HG03060 (cell line): ENCODE data around the gene DLGAP1.

Experiments
- ATAC-seq: cut with Tn5 transposase; IDR thresholded peaks from one replicate; pipeline ENCODE4 v1.9.1; 2021; ENCODE audit warnings: low read depth, moderate number of reproducible peaks; ENCODE audit not compliant: unreplicated experiment

Gene DLGAP1

DNA sequence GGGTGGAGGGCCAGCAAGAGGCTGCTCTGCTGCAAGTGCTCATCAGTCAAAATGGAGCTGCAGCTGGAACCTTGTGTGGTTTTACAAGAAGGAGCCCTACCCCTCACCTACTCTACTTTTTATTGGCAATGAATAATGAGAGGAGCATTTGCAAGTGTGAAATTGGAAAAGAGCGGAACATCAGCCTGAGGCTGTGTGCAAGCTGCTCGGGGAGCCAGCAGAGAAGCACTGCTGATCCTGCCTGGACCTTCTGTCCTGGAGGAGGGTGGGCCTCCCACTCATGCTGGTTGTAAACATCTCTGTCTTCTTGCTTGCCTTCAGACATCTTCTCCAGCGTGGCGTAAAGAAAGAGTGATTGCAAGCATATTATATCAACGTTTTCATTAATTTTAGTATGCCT is 256.2 kb downstream of the DLGAP1 start:
- ATAC-seq: no peak

DNA sequence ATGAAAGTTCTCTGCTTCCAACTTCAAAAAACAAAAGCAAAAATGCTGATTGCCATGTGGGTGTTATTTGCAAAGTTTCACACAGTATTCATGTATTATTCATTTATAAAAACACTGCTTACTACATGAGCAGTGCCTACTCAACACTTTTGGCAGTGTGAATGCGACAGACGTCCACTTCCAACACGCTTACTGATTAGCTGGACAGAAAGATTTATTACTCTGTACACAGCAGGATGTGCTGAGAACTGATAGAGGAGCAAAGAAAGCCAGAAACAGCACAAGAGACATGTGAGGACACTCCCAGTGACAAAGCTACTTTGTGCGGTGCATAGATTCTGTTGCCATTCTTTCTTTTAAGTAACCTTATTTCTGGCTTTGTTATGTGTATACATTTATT is 258.8 kb downstream of the DLGAP1 start:
- no peak for ATAC-seq

- ATAC-seq: no peak
Observed at GRCh38 chr18:4193086-4193485, 262.0 kb downstream of the DLGAP1 start.

- ATAC-seq: no peak
Observed at GRCh38 chr18:4181882-4182568, 273.1 kb downstream of the DLGAP1 start.

DNA sequence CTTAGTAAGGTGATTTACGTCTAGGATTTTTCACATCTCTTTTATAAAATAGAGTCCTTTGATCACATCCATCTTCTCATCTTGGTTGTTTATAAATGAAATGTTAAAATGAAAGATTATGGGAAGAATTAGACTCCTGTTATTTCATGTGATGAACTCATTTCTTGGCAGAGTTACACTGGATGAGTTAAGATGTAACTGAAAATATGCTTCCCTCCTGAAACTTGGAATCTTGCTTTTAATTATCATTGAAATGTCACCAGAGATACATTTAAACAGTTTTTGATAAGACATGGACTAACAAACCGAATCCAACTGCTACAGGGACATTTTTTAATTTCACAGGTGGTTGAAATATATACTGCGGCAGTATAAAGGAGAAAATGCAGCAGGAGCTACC is 274.0 kb downstream of the DLGAP1 start:
- no peak for ATAC-seq

GRCh38 chr18:4172196-4173100 is 282.7 kb downstream of the DLGAP1 start:
- ATAC-seq: no peak

DNA sequence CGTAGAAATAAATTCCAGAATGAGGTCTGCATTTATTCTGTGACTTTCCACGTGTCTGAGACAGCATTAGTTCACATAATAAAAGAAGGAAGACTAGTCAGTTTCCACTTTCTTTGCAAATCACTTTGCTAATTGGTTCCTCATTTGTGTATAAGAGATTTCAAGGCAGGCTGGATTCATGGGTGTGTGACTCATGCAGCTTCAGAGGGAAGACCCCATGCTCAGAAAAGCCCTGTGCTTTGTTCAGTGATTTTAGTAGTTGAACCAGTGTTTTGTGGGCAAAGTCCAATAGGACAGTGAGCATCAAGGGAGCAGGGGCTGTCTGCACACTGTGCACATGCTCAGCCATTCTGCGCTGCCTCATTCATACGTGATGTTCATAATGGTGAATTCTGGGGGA is 297.8 kb downstream of the DLGAP1 start:
- ATAC-seq: no peak

- ATAC-seq: no peak
Observed at GRCh38 chr18:4146797-4147196, 308.3 kb downstream of the DLGAP1 start.

DNA sequence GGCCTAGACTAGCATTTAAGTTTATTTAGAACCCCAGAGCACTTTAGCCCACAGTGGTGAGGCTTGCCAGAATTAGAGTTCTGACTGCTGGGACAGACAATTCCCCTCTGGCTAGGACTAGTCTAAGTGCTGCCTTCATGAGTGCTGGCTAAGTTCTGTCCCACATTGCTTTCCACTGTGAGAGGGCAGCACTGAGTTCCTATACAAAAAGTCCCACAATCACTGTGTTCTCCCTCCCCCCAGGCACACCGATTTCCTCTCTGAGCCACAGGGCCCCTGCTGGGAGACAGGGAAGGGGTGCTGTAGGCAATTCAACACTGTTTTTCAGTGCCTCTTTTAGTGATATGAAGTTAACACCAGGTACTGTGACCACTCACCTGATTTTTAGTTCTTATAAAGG is 310.9 kb downstream of the DLGAP1 start:
- ATAC-seq: no peak

GRCh38 chr18:4143585-4143984 is 311.5 kb downstream of the DLGAP1 start:
- no peak for ATAC-seq

DNA sequence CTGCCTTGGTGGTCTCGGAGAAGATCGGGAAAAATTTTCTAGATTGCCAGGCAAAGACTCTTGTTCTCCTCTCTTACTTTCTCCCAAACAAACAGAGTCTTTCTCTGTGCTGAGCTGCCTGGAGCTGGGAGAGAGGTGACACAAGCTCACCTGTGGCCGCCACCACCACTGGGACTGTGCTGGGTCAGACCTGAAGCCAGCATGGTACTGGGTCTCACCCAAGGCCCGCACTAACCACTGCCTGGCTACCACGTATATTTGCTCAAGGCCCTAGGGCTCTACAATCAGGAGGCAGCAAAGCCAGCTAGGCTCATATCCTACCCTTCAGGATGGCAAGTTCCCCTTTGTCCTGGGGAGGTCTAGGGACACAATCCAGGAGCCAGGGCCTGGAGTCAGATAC is 312.2 kb downstream of the DLGAP1 start:
- no peak for ATAC-seq

- ATAC-seq: no peak
Observed at GRCh38 chr18:4134700-4135099, 320.4 kb downstream of the DLGAP1 start.

DNA sequence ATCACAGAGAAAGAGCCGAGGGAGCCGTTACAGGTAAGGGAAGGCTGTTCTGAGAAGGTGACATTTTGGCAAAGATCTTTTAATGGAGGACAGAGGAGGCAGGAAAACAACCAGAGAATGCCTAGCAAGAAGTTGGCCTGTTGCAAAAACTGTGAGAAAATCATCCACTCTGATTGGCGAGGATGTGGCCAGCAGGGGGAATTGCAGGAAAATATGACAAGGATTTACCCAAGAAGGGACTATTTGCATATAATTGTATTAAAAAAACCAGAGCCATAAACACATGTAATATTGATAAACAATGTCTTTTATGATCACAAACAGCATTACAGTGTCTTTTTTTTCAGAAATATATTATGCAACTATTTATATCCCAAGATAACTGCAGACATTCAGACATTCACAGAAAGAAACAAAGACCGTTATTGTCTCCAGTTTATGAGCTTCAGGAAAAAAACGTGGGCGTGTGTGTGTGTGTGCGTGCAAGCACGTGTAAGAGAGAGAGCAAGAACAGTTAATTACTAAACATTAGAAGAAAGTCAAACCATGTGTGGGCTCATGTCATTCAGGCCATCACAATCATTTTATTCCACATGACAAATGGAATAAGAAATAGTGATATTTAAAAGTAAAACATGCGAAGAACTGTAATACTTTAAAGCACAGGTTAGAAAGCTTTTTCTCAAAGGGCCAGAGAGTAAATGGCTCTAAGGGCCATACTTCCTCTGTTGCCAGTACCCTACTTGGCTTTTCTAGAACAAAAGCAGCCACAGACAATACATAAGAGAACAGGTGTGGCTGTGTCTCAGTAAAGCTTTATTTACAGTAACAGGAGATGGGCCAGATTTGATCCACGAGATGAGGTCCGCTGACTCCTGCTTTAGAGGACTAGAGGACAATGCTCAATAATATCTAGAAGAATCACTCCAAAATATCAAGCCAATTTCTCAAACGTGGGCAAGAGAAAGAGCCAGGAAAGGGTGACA is 324.1 kb downstream of the DLGAP1 start:
- ATAC-seq: no peak

GRCh38 chr18:4126939-4127338 is 328.2 kb downstream of the DLGAP1 start:
- ATAC-seq: no peak

DNA sequence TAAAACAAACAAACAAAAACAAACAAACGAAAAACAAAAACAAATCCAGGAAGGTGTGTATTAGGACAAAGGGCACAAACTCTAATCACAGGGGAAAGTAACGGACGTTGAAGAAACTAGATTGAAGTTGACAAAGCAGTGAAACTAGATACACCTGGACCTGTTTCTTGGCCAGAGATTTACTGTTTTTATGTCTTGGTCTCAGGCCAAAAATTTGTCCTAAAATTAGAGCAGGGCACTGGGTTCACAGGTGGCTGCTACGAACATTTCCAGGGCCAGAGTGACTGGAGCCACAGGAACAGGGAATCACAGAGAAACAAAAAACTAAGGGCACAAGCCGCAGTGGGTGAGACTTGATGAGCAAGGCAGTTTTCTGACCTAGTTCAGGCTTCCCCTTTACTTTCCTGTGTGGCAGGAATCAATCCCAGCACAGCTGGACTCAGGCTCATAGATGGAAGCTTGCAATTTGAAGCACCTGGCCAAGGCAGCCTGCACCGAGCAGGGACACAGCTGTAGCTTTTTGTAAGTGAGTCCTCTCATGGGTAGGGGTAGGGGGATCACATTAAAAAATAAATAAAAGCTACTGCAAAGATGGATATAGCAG is 329.4 kb downstream of the DLGAP1 start:
- no peak for ATAC-seq

DNA sequence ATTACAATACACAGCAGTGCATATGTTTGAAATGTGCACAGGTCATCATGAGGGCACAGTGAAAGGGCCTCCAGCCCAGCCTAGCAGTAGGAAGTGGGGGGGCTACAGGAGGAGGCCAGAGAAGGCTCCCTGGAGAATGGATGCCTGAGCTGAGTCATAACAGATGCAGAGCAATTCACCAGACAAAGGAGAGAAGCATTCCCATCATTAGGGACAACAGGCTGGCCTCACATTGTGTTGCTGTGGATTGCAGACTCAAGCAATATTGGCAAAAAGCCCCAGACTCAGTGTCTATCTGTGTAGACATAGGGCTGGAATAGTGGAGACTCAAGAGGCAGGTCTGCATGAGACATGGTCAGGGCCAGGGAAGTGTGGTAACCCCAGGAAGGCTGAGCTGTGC is 329.9 kb downstream of the DLGAP1 start:
- ATAC-seq: no peak

DNA sequence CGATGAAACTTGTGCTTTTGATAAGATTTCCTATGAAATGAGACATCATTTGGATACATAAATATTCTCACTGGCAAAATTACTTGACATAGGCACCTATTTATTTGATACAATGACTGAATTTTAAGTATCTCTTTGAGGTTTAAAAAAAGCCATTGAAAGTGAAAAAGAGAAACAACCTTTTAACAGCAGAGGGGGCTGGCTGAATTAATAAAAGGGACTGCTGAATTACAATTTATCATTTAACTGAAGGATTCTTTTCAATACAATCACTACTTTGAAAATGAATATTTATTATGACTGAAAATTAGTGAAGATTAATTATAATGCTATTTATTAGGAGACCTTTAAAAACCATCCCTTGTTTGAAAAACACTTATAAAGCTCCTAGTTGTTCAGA is 335.3 kb downstream of the DLGAP1 start:
- ATAC-seq: no peak

GRCh38 chr18:4119127-4119648 is 335.9 kb downstream of the DLGAP1 start:
- no peak for ATAC-seq

DNA sequence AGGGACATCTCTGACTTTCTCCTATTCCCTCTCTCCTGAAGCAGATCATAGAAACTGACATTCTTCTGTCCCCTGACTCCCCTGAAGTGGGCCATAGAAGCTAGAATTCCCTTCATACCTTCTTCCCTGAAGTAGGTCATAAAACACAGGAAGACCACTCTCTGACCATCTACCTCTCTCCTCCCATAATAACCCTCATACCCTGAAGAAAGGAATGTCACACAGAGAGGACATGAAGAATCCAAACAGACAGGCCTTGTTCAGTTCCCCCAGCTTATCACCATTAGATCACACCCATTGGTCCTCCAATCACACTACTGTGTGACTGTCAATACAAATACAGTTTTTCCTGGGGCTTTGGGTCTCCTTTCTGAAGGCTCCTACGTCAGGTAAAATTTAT is 347.1 kb downstream of the DLGAP1 start:
- no peak for ATAC-seq

DNA sequence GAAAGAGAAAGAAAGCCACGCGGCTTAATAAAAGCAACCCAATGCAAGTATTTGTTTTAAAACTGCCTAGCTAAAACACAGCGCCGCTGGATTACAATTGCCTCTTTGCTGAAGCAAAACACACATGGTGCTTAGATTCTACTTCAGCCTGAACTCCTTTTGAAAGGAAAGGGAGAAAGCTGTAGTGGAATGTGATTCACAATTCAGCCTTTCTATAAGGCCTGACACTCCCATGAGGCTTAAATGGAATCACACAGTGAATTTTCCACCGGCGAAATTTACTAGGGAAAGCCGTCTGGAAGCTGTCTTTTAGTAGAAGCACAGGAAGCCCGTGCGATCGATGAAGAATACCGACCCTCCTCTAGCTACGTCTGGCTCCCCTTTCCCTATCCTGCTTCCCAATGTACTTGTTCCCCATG is 348.0 kb downstream of the DLGAP1 start:
- ATAC-seq: no peak
